Activated T-cell treated with anti-CD3 and anti-CD28 coated beads, Interleukin-2, amount 50 U/mL, for 48 hours (primary cell): ENCODE data around the gene PTBP1.

Experiments
- DNase-seq, 2 experiments: peaks; one replicate each; pipeline ENCODE4 v3.0.0-alpha.2; 2020

PTBP1 gene

DNA sequence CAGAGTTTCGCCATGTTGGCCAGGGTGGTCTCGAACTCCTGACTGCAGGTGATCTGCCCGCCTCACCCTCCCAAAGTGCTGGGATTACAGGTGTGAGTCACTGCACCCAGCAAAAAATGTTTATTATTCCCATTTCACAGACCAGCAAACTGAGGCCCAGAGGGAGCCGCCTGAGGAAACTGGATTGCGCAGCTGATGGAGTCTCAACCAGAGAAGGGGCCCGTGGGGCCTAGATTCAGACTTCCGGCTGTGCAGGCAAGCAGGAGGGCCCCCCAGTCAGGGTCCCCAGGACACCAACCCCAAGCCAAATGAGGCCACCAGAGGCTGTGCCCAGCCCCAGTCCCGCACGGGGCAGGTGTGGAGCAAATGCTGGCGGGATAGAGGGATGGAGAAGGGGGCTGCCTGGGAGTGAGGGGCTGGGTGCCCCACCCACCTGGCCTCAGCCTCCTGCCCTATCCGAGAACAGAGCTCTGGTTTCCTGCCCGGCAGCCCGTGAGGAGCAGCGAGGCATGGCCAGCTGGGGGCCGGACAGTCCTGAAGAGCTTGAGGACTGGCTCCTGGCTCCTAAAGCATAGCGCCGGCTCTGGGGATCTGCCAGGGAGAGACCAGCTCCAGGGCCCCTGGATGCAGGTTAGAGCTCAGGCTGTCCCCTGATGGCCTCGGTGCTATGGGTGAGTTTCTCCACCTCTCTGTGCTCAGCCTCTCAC is 24.4 kb upstream of the PTBP1 start:
- DNase-seq, result no peak

DNA sequence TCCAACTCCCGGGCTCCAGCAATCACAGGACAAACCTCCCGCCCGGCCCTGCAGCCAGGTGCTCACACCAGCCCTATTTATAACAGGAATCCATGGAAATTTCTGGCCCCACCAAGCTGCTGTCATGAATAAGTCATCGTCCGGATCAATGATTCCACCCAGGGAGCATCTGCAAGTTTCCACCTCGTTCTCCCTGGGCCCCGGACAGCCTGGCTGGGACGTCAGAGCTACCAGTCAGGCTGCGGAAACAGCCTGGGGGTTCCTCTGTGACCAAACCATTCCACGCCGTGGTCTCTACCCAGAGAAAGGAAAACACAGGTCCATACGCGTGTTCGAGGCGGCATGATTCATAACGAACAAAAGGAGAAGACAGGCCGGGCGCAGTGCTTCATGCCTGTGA is 20.7 kb upstream of the PTBP1 start:
- no peak for DNase-seq

DNA sequence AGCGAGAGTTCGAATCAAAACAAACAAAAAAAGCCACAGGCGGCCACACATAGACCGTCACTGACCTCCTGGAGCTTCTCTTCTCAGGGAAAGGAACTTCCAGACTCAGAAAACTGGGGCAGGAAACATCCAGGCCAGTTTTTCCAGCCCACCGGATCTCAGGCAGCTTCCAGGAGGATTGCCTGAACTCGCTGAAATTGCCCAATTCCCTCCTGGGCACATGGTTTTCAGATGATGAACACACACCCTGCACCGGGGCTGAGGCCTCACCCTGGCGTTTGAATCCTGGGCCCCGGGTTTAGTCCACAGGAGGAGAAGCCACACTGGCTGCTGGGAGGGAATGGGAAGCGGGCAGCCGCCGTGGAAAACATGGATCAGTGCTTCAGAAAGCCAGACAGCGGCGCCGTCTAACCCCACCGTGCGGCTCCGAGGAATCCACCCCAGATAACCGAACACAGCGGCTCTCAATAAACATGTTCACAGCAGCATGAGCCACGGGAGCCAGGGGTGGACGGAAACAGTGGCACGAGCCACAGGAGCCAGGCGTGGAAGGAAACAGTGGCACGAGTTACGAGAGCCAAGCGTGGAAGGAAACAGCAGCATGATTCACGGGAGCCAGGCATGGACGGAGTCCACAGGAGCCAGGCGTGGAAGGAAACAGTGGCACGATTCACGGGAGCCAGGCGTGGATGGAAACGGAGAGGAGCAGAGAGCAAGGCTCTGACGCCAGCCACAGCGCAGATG is 18.2 kb upstream of the PTBP1 start:
- DNase-seq, result no peak

DNA sequence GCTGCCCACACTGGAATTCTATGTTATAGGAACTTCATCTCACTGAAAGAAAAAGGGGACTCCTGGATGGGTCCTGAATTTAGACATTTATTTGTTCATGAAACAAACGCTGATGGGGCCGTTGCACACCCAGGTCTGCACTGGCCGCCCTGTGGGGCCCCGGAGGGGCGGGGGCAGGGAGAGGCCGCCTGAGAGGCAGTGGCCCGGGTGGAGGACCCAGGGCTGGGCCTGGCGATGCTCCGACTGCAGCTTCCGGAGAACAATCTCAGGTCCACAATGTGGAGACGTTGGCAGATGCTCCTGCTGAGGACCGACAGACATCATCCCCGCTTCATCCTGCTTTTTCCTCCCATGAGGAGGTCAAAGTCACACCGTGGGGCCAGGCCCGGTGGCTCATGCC is 16.3 kb upstream of the PTBP1 start:
- no peak for DNase-seq

DNA sequence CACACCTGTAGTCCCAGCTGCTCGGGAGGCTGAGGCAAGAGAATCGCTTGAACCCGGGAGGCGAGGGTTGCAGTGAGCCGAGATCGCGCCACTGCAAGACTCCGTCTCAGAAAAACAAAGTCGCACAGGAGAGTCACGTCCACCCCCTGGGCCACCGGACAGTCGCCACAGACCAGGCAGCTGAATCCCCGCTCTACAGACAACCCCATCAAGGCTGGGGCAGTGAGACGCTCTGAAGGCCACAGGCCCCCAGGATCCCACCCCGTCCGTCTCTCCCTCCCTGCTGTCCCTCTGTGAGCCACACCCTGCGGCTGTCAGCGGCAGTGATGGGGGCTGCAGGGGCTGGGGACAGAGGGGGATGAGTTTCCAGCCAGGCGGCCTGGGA is 15.5 kb upstream of the PTBP1 start:
- no peak for DNase-seq

DNA sequence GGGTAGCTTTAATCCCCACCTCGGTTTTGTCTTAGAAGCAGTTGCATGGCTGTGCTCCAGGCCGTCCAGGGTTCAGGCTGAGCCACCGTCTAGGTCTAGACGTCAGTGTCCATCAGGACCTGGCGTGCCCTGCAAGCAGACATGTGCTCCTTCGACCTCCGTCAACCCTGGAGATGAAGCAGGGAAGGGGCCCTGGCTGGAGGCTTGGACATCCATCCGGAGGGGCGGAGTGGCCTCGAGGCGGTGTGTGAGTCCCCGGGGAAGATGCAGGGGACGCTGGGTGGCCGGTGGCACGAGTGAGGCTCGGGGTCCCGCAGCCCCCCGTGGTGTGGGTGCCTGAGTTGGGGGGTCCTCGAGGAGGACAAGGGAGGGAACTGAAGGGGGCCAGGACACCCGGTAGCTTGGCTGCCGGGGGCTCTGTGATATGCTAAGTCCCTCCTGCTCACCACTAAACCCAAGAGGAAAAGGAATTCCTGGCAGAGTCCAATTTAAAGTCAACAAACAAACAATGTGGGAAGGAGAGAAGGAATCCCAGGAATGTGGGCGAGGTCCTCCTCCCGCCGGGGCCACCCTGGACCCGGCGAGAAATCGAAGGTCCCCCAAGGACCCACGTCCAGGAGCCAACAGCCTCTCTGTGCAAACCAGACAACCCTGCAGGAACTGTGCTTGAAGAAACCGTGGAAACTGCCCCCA is 14.9 kb upstream of the PTBP1 start:
- DNase-seq, result no peak

DNA sequence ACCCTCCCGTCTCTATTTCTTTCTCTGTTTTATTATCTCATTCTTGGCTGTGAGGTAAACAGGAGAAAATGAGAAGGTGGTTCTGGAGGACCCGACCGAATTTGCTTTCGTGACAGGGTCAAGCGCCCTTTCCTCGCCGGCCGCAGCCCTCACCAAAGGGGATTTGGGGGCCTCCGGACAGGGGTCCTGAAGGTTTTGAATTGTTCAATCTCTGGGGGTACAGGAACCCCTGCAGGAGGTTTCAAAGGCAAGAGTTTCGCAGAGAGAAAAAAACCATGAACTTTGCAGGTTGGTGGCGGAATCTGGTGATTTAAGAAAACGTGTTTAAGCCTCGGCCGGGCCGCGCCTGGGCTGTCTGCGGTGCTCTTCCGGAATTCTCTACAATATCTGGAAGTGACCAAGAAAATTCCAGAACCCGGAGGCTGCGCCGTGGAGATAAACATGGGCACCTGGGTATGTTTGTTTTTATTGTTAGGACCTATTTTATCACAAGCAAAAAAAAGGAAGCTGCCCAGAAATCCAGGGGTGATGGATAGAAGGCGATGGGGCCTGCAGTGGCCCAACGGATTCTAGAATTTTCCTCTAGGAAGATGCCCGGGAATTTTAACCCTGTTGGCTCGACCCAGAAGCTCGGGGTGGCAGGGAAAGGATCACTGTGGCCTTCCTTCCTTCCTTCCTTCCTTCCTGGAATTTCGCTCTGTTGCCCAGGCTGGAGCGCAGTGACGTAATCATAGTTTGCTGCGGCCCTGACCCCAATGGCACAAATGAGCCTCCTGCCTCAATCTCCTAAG is 14.2 kb upstream of the PTBP1 start:
- DNase-seq, result no peak

DNA sequence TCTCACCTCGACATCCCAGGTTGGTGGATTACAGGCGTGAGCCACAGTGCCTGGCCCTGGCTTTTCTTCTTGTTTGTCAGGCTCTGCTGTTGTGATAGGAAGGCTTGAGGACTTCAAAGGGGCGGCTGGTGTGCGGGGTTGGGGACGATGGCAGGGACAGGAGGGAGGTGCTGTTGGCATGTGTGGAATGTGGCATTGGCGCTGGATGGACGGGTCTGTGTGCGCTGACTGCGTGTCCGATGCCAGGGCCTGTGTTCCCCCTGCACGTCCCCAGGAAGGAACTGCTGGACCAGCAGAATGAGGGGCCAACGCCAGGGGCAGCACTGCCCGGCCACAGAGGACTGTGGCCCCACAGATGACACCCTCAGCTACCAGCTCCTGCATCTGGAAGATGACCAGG is 12.7 kb upstream of the PTBP1 start:
- DNase-seq, result no peak

DNA sequence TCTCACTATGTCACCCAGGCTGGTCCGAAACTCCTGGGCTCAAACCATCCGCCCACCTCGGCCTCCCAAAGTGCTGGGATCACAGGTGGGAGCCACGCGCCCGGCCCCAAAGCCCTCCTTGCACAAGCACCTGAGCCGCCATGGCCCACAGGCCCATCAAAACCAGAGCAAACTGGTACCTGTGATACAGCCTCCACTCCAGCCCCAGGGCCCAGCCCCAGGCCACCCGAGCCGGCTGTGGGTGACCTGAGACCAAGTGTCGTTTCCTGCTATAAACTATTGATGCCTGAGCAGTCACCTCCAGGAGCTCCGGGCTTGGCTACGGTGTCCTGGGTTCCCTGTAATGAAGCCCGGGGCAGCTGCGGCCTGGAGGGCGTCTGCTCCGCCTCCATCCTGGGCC is 9.7 kb upstream of the PTBP1 start:
- DNase-seq, result no peak

DNA sequence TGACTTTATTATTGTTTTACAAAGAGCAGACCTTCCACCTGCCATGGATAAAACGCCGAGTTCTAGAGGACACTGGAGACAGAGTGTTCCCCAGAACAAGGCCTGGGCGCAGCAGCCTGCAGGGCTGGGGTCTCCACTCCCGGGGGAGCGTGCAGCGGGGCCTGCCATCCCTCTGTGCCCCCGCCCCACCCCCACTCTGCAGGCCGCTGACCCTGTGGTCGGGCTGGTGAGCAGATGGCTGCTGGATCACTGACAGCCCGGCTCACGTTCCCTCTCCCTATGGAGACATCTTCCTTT is 8.6 kb upstream of the PTBP1 start:
- no peak for DNase-seq

DNA sequence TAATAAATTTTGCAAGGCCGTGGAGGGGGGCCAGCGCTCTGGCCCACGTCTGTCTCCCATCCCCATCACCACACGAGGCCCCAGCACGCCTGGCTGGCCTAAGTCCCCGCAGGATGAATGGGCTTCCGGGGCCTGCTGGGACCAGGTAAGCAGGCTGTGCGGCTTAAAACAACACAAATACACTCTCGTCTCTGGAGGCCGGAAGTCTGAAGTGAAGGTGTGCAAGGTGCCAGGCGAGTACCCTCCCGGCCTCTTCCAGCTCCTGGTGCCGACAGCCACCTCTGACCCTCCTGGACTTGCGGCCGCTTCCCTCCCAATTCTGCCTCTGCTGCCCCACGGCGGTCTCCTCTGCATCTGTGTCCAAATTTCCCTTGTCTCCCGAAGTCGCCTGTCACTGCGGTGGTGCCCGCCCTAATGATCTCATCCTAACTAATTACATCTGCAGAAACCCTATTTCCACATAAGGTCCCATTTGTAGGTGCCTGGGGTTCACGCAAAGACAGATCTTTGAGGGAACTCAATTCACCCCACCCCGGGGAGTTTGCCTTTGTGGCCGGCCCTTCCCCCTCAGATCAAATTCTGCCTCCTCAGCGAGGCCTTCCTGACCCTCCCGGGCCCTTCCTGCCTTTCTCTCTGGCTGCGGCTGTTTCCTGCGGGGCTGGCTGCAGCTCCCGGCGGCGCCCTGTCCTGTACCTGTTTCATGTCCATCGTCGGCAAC is 8.1 kb upstream of the PTBP1 start:
- DNase-seq, result no peak

DNA sequence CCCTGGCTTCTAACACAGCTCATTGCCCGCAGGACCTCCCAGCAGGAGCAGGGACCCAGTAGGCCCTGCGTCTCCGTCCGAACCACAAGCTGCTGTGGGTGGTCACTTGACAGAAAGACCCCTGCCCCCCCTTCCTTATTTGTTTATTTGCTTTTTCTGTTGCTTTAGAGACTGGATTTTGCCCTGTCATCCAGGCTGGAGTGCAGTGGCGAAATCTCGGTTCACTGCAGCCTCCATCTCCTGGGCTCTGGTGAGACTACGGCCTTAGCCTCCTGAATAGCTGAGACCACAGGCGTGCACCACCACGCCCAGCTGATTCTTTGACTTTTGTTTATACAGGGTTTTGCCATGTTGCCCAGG is 7.6 kb upstream of the PTBP1 start:
- no peak for DNase-seq

DNA sequence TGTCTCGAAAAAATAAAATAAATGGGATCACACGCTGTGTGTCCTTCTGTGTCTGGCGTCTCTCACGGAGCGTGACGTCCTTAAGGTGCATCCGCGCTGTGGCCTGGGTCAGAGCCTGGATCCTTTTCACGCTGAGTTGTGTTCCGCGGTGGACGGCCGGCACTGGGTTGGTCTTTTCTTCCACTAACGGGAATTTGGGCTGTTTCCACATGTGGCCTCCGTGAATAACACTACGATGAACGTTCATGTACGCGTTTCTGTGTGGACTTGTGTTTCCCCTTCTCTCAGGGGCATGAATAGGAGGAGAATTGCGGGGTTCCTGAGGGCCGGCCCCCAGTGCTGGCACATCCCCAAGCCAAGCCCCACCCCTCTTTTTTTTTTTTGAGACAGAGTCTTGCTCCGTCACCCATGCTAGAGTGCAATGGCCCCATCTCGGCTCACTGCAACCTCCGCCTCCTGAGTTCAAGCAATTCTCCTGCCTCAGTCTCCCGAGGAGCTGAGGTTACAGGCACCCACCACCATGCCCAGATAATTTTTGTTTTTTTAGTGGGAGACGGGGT is 6.2 kb upstream of the PTBP1 start:
- DNase-seq, result no peak

DNA sequence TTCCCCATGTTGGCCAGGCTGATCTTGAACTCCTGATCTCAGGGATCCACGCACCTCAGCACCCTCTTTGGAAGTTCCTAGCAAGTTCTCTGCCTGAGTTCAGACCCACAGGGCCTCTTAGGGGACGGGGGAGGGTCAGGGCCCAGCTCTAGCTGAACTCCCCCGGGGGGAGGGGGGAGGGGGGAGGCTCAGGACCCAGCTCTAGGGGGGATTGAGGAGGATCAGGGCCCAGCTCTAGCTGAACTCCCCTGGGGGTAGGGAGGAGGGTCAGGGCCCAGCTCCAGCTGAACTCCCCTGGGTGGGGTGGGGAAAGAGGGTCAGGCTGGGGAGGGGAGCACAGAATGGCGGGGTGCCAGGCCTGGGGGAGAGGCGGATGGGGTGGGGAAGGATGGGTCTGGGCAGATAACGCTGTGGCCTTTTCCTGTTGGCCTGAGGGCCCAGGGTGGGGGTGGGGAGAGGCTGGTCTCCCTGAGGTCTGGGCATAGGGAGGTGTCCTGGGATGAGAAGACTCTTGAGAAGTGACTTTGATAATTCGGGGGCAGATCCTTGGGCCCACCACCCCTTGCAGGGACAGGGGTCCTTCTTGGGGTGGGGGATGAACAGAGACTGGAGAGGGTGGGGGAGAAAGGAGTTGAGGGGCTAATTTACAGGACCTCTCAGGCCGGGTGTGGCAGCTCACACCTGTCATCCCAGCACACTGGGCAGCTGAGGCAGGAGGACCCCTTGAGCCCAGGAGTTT is 5.5 kb upstream of the PTBP1 start:
- no peak for DNase-seq

DNA sequence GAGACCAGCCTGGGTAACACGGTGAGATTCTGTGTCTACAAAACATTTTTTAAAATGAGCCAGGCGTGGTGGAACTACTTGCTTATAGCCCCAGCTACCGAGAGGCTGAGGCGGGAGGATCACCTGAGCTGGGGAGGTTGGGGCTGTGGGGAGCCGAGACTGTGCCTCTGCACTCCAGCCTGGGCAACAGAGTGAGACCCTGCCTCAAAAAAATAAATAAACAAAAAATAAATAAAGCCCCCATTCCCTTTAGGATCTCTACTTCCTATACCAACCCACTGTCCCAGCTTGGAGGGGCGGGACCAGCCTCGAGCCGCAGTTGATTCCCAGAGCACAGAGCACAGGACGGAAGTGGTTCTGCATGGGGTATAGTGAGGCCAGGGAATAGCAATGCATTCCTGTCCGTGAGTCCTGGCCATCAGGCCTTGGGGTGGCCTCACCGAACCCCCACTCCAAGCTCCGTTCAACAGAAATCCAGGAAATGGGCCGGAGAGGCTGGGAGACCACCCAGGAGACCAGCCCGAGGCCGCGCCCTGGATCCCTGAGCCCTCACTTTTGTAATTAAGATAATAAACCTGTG is 4.9 kb upstream of the PTBP1 start:
- no peak for DNase-seq

DNA sequence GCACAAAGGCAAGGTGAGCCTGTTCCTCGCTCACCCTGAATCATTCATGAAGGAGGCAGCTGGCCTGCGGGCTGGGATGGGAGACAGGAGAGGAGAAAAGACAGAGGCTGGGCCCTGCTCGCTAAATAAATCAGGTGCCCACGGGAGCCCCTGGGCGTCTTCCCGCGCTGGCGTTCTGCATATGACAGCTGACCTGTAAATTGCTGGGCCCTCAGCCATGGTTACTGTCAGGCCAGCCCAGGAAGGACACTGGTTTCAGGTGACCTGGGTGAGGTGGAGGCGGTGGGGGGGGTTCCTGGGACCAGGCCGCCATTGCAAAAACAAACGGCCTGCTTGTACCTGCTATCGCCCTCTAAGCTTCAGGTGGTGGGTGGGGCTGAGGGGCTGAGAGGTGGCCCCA is 3.4 kb upstream of the PTBP1 start:
- DNase-seq, result no peak

DNA sequence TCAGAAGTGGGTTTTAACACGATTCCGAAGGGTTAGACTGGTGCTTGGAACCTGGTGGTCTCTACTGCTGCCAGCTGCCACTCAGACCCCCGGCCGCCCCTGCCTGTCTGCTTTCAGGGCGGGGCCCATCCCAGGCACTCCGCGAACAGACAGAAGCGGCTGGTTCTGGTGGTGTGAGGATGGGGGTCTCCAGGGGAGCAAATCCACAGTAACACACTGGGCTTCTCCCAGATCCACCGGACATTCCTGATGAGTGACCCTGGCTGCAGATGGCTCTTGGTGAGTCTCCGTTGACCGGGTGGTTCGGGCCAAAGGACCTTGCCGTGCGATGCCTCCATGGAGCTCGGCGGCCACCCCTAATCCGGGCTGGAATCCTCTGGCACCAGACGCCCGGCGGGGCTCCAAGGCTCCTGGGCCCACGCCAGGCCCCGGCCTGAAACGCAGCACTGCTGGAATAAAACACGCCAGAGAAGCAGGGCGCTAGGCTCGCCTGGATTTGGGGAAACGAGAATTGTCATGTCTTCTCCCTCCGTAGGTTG is 2.1 kb upstream of the PTBP1 start:
- DNase-seq, result no peak

DNA sequence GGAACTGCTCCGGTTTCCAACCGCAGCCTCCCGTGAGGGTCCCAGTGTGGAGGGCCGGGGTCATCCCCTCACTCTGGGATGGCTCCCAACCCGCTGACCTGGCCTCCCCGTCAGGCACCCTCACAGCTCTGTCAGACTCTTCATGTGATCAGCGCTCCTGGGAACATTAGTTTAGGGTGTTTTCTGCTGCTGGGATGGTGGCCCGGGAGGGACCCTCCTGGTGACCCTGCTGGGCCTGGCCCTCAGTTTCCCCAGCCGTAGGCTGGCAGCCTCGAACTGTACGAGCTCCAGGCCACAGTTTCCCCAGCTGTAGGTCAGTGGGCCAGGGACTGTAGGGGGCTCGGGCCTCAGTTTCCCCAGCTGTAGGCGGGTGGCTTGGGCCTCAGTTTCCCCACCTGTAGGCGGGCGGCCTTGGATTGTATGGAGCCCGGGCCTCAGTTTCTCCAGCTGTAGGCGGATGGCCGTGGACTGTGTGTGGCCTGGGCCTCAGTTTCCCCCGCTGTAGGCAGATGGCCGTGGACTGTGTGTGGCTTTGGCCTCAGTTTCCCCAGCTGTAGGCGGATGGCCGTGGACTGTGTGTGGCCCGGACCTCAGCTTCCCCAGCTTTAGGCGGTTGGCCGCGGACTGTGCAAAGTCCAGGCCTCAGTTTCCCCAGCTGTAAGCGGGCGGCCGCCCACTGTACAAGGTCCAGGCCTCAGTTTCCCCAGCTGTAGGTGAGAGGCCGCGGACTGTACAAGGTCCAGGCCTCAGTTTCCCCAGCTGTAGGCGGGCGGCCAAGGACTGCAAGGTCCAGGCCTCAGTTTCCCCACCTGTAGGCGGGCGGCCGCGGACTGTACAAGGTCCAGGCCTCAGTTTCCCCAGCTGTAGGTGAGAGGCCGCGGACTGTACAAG is 1.3 kb upstream of the PTBP1 start:
- no peak for DNase-seq

DNA sequence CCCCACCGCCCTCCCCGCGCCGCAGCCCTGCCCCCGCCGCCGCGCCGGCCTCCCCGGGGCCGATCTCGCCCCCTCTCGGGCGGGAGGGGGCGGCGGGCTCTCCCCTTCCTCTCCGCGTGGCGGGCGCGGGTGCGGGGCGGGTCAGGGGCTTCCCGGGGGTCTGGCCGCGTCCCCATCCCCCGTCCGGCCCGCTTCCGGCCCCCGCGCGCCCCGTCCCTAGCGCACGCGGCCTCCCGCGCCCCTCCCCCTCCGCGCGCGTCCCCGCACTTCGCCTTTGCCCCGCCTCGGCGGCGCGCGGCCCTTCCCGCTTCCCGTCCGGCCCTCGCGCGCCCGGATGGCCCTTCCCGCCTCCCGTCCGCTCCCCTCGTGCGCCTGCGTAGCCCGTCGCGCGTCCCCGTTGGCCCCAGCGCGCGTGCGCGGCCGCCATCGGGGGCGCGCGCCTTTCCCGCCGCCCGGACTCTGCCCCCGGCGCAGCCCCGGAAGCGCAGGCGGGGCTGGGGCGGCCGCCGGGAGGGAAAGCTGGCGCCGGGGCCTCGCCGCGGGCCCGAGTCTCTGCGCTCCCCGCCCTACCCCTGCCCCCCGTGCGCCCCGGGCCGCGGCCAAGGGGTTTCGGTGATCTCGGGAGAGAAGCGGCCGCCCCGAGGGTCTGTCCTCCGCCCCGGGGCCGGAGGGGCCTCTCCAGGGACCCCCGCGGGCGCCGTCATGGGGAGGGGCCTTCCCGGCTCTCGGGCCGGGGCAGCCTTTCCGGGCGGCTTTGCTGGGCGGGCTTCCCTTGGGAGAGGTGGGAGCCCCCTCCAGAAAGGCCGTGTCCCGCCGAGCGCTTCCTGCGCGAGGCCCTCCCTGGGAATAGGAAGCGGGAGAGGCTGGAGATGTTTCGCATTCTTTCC is 519 bp downstream of the PTBP1 start:
- peak; percentile 89 to 93 for DNase-seq
